Measurements from ENCODE around the gene CUEDC1. TPM values are rescaled to one million over a fixed set of nuclear protein-coding genes. Genes with fewer than 3 reads are reported as not detected.
A peak's percentile ranks its signal among the peaks of the same experiment; 100 is the strongest.

The CUEDC1 gene
- total and polyA plus RNA-seq, 2 of the 13 experiments (the other 11 are each of a cell fraction or from before 2014, with no cell fraction given), result 7.4 to 12.9 TPM

GRCh38 chr17:57995076-57995956 lies 40.1 kb upstream of the CUEDC1 start (continued):
- TF ChIP-seq REXO4 (CRISPR knock-in tag; IDR thresholded peaks at IDR 0.05; ENCODE audit: borderline replicate concordance) (no peak), ZNF605 (CRISPR knock-in tag; IDR thresholded peaks at IDR 0.05) (no peak), AFF4 (CRISPR knock-in tag; IDR thresholded peaks at IDR 0.05) (no peak), HOXA9 (CRISPR knock-in tag; IDR thresholded peaks at IDR 0.05; ENCODE audit: borderline replicate concordance) (no peak), ZNF598 (CRISPR knock-in tag; IDR thresholded peaks at IDR 0.05; ENCODE audit: borderline replicate concordance) (no peak), SMARCE1 (IDR thresholded peaks at IDR 0.05; ENCODE audit: borderline replicate concordance) (no peak), IRF9 (CRISPR knock-in tag; IDR thresholded peaks at IDR 0.05; ENCODE audit: borderline replicate concordance) (no peak), ZNF713 (CRISPR knock-in tag; IDR thresholded peaks at IDR 0.05) (no peak), POLR2A (IDR thresholded peaks at IDR 0.05; ENCODE audit: insufficient read depth in 1 of 2, low read depth in 2 of 2, low read length in 2 of 2) (peak; percentile 41 to 80; a peak in 2 of 4 replicates), ATF4 (CRISPR knock-in tag; IDR thresholded peaks at IDR 0.05) (no peak), ZNF275 (CRISPR knock-in tag; IDR thresholded peaks at IDR 0.05; ENCODE audit: borderline replicate concordance) (no peak), KLF6 (CRISPR knock-in tag; IDR thresholded peaks at IDR 0.05) (no peak; the same call in 1 of the 2 replicates), ZNF563 (CRISPR knock-in tag; IDR thresholded peaks at IDR 0.05) (no peak), NFE2 (CRISPR knock-in tag; IDR thresholded peaks at IDR 0.05) (no peak), POLR2AphosphoS2 (IDR thresholded peaks at IDR 0.05; ENCODE audit: low read depth, low read length) (peak; percentile 71; the same call in 1 of the 2 replicates), RAD21 (CRISPR knock-in tag; IDR thresholded peaks at IDR 0.05) (peak; percentile 89), POLR2G (IDR thresholded peaks at IDR 0.05; ENCODE audit: low read depth, low read length) (peak; percentile 94), ZNF556 (CRISPR knock-in tag; IDR thresholded peaks at IDR 0.05; ENCODE audit: borderline replicate concordance) (no peak), ZNF724P (CRISPR knock-in tag; IDR thresholded peaks at IDR 0.05; ENCODE audit: borderline replicate concordance) (no peak), SP1 (IDR thresholded peaks at IDR 0.05) (no peak), SP1 (CRISPR knock-in tag; IDR thresholded peaks at IDR 0.05) (0 out of 2 replicates have a peak, but pooled peaks have one; percentile 29), E2F5 (CRISPR knock-in tag; conservative IDR thresholded peaks at IDR 0.05) (no peak), STAT5B (CRISPR knock-in tag; IDR thresholded peaks at IDR 0.05) (no peak)

Measured in HepG2 (cell line).